GM18868 (cell line): ENCODE data around the gene ACCSL.

Experiments
- ATAC-seq: cut with Tn5 transposase; IDR thresholded peaks from one replicate; pipeline ENCODE4 v1.9.1; 2021; ENCODE audit warnings: mild to moderate bottlenecking, moderate library complexity; ENCODE audit not compliant: unreplicated experiment

Gene ACCSL

DNA sequence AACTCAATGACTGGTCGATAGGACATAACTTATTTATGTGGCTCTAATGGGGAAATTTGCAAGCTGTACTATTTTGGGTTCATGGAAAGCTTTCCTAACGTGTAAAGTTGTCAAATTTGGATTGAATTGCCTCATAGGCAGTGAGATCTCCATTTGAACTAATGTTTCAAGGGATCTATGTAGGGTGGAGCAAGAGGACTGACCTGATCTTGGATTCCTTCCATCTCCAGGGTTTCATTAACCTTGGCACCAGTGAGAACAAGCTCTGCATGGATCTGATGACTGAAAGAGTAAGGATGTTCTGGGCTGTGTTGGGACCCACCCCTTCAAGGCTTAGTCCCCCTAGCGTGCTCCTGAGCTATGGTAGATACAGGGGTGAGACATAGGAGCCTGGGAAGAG, 2.1 kb downstream of the ACCSL start:
- ATAC-seq: no peak

DNA sequence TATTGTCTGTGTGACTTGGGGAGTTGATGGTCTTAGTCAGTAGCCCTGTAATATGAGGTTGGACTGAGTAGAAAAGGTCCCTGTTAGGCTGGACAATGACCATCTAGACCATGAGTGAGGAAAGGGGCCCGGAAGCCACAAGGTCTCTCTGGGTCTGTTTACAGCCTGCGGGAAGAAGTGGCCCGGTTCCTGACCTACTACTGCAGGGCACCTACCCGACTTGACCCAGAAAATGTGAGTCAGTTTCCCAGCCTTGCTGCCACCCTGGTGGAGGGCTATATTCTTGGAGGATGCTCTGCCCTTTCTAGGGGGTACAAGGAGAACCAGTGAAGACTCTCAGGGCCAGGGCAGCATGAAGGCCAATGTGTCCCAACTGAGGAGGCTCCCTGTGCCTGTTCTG, 3.4 kb downstream of the ACCSL start:
- ATAC-seq: no peak

DNA sequence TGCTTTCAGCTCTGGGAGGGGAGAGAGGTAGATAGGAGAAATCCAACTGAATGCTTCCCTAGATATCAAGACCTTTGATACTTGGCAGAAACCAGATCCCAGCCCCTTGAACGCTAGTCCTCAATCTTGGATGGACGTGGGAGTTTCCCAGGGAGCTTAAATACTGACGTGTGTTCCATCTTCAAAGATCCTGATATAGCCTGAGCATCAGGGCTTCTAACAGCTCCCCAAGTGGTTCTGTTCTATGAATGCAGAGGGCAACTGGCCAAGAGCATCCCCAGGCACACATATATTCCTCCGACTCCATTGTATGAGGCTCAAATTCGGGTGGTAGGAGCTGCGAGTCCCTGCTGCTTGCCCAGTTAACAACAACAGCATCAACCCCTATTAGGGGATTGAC, 9.6 kb downstream of the ACCSL start:
- ATAC-seq: no peak

DNA sequence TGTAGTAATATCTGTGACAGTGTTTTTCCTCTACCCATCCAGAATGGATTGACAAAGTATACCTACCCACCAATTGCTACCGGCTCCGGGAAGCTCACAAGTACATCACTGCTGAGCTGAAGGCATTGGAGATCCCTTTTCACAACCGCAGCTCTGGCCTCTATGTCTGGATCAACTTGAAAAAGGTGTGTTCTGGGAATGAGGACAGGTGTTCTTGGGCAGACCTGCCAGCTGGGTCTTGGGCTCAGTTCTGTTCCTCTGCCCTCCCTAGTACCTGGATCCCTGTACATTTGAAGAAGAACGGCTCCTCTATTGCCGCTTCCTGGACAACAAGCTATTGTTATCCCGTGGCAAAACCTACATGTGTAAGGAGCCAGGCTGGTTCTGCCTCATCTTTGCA, 10.5 kb downstream of the ACCSL start:
- ATAC-seq: no peak

DNA sequence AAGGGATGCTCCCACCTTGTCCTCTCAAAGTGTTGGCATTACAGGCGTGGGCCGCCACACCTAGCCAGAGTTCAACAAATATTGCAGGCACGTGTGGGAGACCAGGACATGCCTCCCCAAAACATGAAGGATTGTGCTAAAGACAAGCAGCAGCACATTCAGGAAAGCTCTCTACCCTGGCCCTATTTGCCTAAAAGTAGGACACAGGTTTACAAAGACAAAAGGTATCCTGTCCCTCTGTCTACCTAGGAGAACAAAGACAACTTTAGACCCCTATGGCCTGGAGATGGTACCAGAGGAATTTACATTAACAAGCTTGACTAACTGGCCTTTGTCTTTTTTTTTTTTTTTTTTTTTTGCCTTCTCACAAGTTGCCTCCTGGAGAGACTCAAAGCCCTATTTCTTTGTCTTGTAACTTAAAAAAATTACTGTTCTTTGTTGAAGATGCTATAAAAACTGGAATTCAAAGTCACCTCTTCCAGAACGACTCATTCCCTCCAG, 17.4 kb downstream of the ACCSL start:
- ATAC-seq: no peak

DNA sequence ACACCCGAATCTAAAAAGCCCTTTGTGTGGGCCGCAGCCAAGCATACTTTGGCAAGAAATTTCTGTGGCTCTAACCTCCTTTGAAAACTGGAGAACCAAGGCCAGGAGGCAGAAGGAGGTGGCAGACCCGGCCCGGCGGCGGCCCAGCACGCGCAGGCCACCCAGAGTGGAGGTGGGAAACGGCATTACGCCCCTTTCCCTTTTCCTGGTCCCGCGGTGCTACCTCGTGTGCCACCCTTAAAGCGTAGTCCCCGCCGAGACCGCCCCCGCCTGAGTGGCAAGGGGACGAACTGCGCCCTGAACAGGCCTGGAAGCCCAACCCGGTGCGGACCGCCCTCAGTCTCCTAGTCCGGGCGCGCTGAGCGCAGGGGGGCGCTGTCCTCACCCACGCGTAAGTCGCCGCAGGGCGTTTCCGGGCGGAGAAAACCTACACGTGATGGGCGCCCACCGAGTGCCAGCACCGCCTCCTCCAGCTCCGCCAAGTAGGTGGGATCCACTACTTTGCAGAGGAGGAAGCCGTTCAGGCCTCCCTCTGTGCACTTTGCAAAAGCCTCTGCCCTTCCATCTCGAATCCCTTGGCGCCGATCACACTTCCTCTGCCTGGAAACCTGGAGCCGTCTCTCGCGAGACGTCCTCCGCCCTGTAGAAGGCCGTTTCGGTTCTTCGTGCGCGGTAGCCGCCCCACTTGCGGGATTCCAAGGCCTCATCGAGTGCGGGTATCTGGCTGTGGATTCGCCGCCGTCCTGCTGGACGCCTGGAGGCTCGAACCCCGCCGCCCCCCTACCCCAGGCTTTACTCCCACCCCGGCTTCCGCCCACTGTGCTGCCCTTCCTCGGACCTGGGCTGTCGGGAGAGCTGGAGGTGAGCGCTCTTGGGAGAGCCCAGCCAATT, 18.3 kb downstream of the ACCSL start, which contains the start of gene ACCS:
Gene ACCS (plus strand): TSS at position 430 of the 891 bp plus-strand sequence. CDS start 1,358 bp downstream, outside the sequence.
- peak; percentile 95 for ATAC-seq

DNA sequence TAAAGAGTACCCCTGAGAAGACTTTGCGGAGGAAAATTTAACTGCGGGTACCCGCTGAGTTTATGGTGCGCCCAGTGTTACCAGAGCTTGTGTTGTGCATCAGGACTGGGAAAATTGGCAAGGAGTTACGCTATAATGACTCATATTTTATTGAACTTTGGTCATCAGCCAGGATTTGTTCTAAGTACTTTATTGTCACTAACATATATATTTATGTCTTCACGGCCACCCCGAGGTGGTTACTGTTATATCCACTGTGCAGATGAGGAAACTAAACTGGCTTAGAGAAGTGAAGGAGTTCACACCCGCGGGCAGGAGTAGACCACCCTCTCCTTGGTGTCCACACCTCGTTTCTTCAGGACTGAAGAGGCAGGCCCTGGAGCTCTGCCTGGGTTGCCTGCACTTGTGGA, 19.0 kb downstream of the ACCSL start:
- no peak for ATAC-seq

DNA sequence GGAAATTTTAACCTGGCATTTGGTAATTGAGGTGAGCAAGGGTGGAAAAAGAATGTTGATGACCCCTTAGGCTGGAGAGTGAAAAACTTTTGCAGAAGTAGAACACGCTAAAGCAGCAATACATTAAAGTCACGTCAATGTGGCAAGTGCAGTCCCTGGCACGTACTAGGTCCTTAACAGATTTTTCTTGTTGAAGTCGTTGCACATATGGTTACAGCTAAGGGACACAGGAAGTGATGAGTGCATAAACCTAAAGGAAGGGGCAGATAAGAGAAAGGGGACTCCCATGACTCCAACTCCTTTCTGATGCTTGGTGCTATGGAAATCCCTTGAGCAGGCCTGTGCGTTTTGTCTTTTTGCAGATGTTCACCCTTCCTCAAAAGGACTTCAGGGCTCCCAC, 19.5 kb downstream of the ACCSL start:
- ATAC-seq: no peak

DNA sequence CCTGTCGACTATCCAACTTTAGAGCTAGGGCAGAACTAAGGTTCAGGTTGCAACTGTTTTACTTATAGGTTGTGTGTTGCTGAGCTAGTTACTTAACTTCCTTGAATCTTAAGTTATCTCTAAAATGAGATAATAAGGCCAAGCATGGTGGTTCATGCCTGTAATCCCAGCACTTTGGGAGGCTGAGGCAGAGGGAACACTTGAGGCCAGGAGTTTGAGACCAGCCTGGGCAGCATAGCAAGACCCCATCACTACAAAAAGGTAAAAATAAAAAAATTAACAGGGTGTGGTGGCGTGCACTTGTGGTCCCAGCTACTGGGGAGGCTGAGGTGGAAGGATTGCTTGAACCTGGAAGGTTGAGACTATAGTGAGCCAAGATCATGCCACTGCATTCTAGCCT, 20.4 kb downstream of the ACCSL start:
- ATAC-seq: no peak

DNA sequence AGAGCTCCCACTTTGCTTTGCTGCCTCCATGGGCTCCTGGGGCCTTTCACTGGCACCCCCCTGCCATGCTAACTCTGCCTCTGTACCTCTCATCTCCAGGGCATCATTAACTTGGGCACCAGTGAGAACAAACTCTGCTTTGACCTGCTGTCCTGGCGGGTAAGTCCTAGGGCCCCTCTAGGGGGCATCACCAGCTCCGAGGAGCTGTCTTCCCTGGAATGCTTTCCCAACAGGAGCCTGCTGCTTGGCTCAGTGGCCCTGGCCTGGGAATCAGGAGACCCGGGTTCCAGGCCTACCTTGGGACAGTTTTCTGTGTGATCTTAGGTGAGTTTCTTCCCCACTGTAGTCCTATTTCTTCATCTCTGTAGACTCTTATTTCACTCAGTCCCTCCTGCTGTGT, 23.4 kb downstream of the ACCSL start:
- no peak for ATAC-seq

DNA sequence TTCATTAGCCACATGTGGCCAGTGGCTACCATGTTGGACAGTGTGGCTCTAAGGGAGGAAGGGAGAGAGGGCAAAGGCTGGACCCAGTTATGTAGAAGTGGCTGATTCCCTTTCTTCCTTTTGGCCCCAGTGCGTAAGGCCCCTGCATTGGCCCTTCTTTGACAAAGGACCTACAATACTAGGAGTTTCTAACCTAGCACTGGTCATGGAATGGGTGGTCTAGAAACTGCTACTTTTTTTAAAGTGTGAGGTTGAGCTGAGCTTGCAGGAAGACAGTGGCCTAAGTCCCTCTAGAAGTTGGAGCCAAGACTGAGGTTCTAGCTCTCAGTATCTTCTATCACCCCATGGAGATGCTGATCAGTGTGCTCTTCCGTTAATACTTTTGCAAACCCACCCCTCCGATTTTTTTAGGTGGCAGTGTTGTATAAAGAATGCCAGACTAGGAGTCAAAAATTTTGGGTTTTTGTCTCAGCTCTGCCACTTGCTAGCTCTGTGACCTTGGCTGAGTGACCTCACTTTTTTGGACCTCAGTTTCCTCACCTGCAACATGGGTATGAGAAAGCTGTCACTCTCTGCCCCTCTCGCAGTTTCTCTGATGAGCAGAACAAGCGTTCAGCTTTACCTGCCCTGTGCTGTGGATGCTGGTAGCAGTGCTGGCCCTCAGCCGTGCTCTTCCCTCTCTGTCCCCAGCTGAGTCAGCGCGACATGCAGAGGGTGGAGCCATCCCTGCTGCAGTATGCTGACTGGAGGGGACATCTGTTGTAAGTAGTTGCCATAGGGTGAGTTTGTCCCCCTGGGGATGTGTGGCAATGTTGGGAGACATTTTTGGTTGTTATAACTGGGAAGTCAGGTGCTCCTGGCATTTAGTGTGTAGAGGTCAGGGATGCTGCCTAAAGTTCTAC, 25.2 kb downstream of the ACCSL start:
- ATAC-seq: no peak

DNA sequence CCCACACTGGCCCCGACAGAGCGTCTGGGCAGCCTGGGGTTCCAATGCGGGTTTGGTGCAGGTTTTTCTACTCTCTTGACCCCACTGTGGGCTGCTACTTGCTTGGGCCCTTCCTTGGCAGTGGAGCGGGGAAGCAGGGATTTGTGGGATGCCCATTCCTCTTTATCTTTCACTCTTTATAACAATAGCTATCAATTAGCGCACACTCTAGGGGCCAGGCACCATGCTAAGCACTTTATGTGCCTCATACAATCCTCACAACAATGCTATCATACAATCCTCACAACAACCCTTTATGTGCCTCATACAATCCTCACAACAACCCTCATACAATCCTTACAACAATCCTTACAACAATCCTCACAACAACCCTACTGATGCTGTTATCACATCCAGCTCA, 31.0 kb downstream of the ACCSL start:
- no peak for ATAC-seq

DNA sequence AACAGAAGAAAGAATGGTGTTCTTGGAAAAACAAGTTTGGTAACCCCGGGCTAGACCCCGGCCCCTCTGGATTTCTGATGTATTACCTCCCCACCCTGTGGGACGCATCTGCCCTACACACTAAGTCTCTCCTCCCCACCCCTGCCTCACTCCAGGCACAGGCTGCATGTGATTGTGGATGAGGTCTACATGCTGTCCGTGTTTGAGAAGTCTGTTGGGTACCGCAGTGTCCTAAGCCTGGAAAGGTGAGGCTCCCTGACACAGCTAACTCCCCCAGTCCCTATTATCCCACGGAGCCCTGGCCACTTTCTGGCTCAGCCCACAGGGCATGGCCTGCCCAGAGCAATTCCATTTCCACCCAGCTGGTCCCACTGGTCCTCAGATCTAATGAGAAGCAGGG, 31.6 kb downstream of the ACCSL start:
- no peak for ATAC-seq

DNA sequence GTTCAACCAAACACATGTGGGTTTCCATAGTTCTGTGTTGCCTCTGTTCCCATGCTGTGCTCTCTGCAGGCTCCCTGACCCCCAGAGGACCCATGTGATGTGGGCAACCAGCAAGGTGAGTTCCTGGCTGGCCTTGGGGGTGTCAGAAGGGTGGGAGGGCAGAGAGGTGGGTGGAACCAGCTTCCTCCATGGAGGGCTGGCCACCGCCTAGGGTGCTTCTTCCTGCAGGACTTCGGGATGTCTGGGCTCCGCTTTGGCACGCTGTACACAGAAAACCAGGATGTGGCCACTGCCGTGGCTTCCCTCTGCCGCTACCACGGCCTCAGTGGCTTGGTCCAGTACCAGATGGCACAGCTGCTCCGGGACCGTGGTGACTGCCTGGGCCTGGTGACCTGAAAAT, 33.2 kb downstream of the ACCSL start:
- no peak for ATAC-seq

DNA sequence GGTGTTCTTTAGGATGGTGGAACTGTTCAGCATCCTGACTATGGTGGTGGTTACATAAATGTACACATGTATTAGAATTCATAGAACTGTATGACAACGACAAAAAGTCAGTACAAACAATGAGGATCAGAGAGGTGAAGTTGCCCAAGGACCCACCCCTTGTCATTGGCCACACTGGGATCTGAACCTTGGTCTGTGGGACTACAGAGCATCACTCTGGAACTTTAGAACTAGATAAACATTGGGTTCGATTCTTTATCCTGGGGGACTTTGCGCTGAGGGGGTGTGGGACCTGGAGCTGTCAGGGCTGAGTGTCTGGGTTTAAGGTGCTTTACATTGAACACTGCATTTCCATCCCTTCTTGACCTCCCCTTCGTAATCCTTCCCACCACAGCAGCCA, 34.9 kb downstream of the ACCSL start:
- ATAC-seq: no peak

DNA sequence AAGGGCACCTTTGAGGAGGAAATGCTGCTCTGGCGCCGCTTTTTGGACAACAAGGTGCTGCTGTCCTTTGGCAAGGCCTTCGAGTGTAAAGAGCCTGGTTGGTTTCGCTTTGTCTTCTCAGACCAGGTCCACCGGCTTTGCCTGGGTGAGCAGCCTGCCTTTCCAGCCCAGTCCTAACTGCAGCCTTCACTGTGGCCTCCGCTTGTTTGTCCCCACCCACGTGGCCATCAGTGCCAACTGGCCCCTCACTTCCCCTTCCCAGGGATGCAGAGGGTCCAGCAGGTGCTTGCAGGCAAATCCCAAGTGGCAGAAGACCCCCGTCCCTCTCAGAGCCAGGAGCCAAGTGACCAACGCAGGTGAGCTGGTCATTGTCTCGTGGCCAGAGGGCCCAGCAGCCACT, 35.7 kb downstream of the ACCSL start:
- ATAC-seq: no peak

DNA sequence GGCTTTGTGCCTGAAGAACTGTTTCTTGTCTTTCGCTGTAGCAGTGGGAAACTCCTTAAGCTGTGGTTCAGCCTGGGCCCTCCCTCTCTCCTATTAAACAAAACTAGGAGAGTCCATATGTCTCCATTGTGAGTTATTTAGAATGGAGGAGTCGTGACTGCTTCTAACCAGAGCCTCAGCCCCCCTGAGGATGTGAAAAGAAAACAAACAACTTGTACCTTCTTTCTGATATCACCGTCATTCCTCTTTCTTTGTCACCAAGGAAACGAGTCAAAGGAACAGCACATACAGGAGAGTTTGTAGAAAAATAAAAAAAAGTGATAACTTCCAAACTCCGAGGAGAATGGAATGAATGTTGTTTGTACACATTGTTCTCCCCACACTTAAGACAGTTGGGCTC, 36.1 kb downstream of the ACCSL start:
- no peak for ATAC-seq

DNA sequence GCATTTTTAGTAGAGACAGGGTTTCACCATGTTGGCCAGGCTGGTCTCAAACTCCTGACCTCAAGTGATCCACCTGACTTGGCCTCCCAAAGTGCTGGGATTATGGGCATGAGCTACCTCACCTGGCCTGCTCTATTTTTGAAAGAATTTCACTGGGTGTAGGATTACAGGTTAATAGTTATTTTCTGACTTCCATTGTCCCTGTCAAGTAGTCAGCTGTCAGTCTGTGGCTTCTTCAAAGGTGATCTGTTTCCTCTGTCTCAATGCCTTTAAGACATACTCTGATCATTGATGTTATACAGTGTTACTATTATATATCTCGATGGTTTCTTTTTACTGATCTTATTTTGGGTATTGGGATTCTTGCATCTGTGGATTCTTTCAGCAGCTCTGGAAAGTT, 37.5 kb downstream of the ACCSL start:
- ATAC-seq: no peak

DNA sequence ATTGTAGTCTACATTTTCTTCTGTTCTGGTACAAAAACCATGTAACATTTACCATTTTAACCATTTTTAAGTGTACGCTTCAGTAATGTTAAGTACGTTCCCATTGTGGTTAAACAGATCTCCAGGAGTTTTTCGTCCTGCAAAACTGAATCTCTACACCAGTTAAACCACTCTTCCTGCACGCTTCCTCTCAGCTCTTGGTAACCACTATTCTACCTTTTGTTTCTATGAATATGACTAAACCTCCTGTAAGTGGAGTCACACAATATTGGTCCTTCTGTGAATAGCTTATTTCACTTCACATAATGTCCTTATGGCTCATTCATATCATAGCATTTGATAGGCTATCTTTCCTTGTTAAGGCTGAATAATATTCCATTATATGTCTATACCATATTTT, 40.6 kb downstream of the ACCSL start:
- no peak for ATAC-seq

DNA sequence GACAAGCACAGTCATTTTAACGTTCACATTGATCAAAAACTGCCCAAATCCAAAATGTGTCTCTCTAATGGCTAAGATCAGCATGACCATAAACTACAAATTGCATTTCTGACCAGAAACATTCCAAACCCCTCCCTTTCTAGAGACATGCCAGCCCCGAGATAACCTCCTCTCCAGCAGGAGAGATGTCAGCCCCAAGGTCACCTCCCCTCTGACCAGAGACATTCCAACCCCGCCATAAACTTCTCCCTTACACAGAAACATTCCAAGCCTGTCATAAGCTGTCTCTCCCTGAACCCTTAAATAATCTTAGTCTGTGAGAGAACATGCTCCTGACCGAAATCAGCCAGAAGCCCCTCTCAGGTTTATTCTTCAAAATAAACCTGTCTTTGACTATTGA, 41.1 kb downstream of the ACCSL start:
- no peak for ATAC-seq

DNA sequence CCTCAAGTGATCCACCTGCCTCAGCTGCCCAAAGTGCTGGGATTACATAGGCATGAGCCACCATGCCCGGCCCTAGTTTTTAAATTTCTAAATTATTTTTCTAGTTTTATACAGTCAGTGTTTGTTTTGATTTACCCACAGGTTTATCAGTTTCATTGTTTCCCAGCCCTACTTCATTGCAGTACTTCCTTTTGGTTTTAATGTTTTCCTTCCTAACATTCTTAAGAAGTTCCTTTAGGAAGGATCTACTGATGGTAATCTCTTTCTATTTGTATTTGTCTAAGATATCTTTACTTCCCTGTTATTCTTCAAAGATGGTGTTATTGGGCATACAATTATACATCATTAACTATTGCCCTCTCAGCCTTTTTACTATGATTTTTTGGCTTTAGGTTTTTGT, 42.8 kb downstream of the ACCSL start:
- ATAC-seq: no peak
